ENCODE measurements around the gene BAIAP2L2.

DNA sequence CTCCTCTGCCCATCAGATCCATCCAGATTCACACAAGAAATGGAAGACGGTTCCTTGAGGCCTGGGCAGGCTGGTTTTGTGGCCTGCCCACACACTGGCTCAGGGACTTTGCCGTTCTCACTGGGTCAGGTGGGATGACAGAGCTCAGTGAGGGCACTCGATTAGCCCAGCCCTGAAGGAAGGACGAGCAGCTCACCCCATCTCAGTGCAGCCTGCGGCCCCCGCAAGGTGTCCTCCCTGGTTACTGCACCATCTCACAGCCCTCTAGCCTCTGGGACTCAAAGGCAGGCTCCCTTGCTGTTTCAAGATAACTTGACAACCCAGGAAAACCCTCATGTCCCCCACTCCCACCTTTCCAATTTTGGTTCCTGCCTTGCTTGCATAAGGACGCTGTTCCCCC, 30.7 kb downstream of the BAIAP2L2 start:
- TF ChIP-seq, protein P1, sequence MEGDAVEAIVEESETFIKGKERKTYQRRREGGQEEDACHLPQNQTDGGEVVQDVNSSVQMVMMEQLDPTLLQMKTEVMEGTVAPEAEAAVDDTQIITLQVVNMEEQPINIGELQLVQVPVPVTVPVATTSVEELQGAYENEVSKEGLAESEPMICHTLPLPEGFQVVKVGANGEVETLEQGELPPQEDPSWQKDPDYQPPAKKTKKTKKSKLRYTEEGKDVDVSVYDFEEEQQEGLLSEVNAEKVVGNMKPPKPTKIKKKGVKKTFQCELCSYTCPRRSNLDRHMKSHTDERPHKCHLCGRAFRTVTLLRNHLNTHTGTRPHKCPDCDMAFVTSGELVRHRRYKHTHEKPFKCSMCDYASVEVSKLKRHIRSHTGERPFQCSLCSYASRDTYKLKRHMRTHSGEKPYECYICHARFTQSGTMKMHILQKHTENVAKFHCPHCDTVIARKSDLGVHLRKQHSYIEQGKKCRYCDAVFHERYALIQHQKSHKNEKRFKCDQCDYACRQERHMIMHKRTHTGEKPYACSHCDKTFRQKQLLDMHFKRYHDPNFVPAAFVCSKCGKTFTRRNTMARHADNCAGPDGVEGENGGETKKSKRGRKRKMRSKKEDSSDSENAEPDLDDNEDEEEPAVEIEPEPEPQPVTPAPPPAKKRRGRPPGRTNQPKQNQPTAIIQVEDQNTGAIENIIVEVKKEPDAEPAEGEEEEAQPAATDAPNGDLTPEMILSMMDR (IDR thresholded peaks at IDR 0.05), result no peak
- TF ChIP-seq POLR2A (IDR thresholded peaks at IDR 0.05), result no peak

Measured in body of pancreas (tissue), 4 donors.